ENCODE results near the gene MYL12A. TPM values are rescaled to one million over a fixed set of nuclear protein-coding genes. Genes with fewer than 3 reads are reported as not detected.

Gene MYL12A
- total RNA-seq, 1 experiment from 2014 or later, result 284 TPM

- TF ChIP-seq CTCF (conservative IDR thresholded peaks at IDR 0.05), result peak; percentile 89
- peaks cover 4 to 11% of the 10 kb centered on the region in 2 experiments; a peak in 3 of 5 replicates for H3K9me3 Mint-ChIP-seq
- Histone ChIP-seq H3K14ac (ENCODE audit: insufficient read depth, low read length) (no peak overlapping the region), H3K9me3 (ENCODE audit: control insufficient read depth, low read depth, low read length) (no peaks in the 10 kb centered on the region), H3K79me2 (ENCODE audit: insufficient read depth, low read length) (no peaks in the 10 kb centered on the region), H2BK5ac (ENCODE audit: insufficient read length, low read length) (no peak overlapping the region), H3K27ac (ENCODE audit: insufficient read length, low read depth, low read length) (no peak overlapping the region), H4K8ac (replicated peaks; ENCODE audit: insufficient read length, low read depth, low read length) (no peak overlapping the region), H3K79me1 (ENCODE audit: insufficient read depth, low read depth, low read length, poor library complexity, severe bottlenecking) (no peaks in the 10 kb centered on the region), H2AFZ (ENCODE audit: low read length) (no peak overlapping the region), H3K23ac (ENCODE audit: insufficient read length, low read depth, low read length) (no peak overlapping the region), H3K56ac (ENCODE audit: insufficient read length, low read depth, low read length) (no peak overlapping the region), H4K91ac (ENCODE audit: insufficient read length, low read depth, low read length) (no peak overlapping the region), H2BK15ac (ENCODE audit: low read depth, low read length) (no peak overlapping the region), H3K23me2 (ENCODE audit: insufficient read length, low read depth, low read length, poor library complexity, severe bottlenecking) (no peaks in the 10 kb centered on the region), H3K4ac (ENCODE audit: low read depth, low read length) (no peak overlapping the region), H2BK12ac (ENCODE audit: insufficient read length, low read depth, low read length) (no peak overlapping the region), H2AK5ac (ENCODE audit: insufficient read length, low read length) (no peak overlapping the region), H3K9ac (ENCODE audit: extremely low read depth, insufficient read length, low read length) (no peak overlapping the region), H3K27me3 (ENCODE audit: insufficient read depth, low read length) (no peaks in the 10 kb centered on the region), H4K5ac (ENCODE audit: insufficient read length, low read depth, low read length) (no peak overlapping the region), H3K4me2 (ENCODE audit: insufficient read depth, insufficient read length, low read length) (no peak overlapping the region), H2BK20ac (ENCODE audit: low read depth, low read length, poor library complexity, severe bottlenecking) (no peak overlapping the region), H2BK120ac (ENCODE audit: low read depth, low read length, poor library complexity, severe bottlenecking) (no peak overlapping the region), H4K20me1 (ENCODE audit: control insufficient read depth, insufficient read depth, insufficient read length) (no peaks in the 10 kb centered on the region), H3K18ac (ENCODE audit: insufficient read length, low read depth, low read length) (no peak overlapping the region), H3K4me1 (ENCODE audit: insufficient read depth, low read length) (no peaks in the 10 kb centered on the region; the same call in 1 of the 2 replicates), H3T11ph (ENCODE audit: low read length) (no peak overlapping the region)
- no CpG with 5 or more reads among the region's 2 CpGs for WGBS (ENCODE audit: extremely low coverage, insufficient read length, low lambda C conversion rate)
- peaks cover 37 to 39% of the 10 kb centered on the region in 2 experiments for H3K4me1 Mint-ChIP-seq
- H3K4me3 Mint-ChIP-seq, result no peak overlapping the region
- H3K36me3 Mint-ChIP-seq (ENCODE audit: insufficient read depth in 1 of 3, low read depth in 3 of 3), result peaks cover 7 to 26% (median 23%) of the 10 kb centered on the region in 3 experiments; a peak in 5 of 7 replicates
- H3K27me3 Mint-ChIP-seq (ENCODE audit: low read depth), result no peaks in the 10 kb centered on the region
- no peak for DNase-seq
- H3K27ac Mint-ChIP-seq, result no peak overlapping the region; a peak in 1 of 7 replicates
Observed at GRCh38 chr18:3281456-3282400, 34.1 kb downstream of the MYL12A start.
